NT2/D1 (cell line): ENCODE data around the gene RNF186.

Experiments used
- YY1 ChIP-seq: IDR thresholded peaks from 2 replicates; pipeline ENCODE4 v1.6.1; 2011; ENCODE audit not compliant: insufficient read length, insufficient read depth
- ZNF274 ChIP-seq: IDR thresholded peaks from 2 replicates; pipeline ENCODE4 v1.6.1; 2011; ENCODE audit warnings: mild to moderate bottlenecking, low read depth, low read length

DNA sequence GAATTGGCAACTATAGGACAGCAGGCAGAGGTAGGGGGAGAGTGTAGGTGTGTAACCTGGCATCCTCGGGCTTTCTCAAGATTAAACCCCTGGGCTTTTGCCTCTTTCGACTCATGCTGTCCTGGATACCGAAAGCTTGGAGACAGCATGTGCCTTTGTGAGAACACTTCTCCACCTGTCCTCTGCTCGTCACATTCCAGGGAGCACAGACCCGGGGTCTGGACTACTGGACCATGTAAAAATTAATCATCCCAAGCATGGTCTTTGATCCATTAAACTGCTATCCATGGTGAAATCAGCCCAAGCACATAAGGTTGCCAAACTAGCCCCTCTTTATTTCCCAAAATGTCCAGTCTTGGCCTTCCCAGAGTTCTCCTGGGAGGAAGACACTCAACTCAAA is 9.0 kb upstream of the RNF186 start:
- TF ChIP-seq YY1 (no peak), ZNF274 (no peak)
